DOHH2 (cell line): ENCODE data around the gene GAS7.

Experiments used
- H3F3A ChIP-seq: fragments of 200-600 bp; sonication (generic), shearing (Covaris generic); 2 replicates; pipeline ENCODE4 v1.6.0; 2016; ENCODE audit warnings: antibody characterized with exemption, mild to moderate bottlenecking; ENCODE audit not compliant: control insufficient read depth, insufficient read depth
- H3K27ac ChIP-seq: fragments of 200-600 bp; sonication (generic); 2 replicates; pipeline ENCODE4 v1.5.1; 2014; ENCODE audit warnings: low read depth, mild to moderate bottlenecking, low read length, moderate library complexity
- H3K27me3 ChIP-seq: fragments of 200-600 bp; sonication (generic); 2 replicates; pipeline ENCODE4 v1.6.1; 2014; ENCODE audit warnings: mild to moderate bottlenecking, low read length, mixed read lengths; ENCODE audit not compliant: control insufficient read depth
- H3K36me3 ChIP-seq: fragments of 200-600 bp; sonication (generic); 2 replicates; pipeline ENCODE4 v1.6.1; 2014; ENCODE audit warnings: mild to moderate bottlenecking, low read length, moderate library complexity, mixed read lengths; ENCODE audit not compliant: control insufficient read depth
- H3K4me1 ChIP-seq: fragments of 200-600 bp; sonication (generic); 2 replicates; pipeline ENCODE4 v1.6.1; 2014; ENCODE audit warnings: mild to moderate bottlenecking, low read length, mixed read lengths; ENCODE audit not compliant: control insufficient read depth
- H3K4me2 ChIP-seq: fragments of 200-600 bp; sonication (generic); 2 replicates; pipeline ENCODE4 v1.6.0; 2014; ENCODE audit warnings: mild to moderate bottlenecking, low read length, moderate library complexity
- H3K4me3 ChIP-seq: fragments of 200-600 bp; sonication (generic); 2 replicates; pipeline ENCODE4 v1.5.1; 2014; ENCODE audit warnings: mild to moderate bottlenecking, low read length, mixed read lengths
- H3K79me2 ChIP-seq: fragments of 200-600 bp; sonication (generic); 2 replicates; pipeline ENCODE4 v1.6.1; 2014; ENCODE audit warnings: mild to moderate bottlenecking, low read length, mixed read lengths; ENCODE audit not compliant: control insufficient read depth
- H3K9me2 ChIP-seq: fragments of 200-600 bp; sonication (generic); replicated peaks from 2 replicates; pipeline ENCODE4 v1.6.1; 2014; ENCODE audit warnings: mild to moderate bottlenecking, low read length, mixed read lengths; ENCODE audit not compliant: control insufficient read depth
- H3K9me3 ChIP-seq: fragments of 200-600 bp; sonication (generic); 2 replicates; pipeline ENCODE4 v1.6.1; 2014; ENCODE audit warnings: antibody characterized with exemption, low read length, mixed read lengths; ENCODE audit not compliant: control insufficient read depth, insufficient read depth
- H4K20me1 ChIP-seq: fragments of 200-600 bp; sonication (generic); 2 replicates; pipeline ENCODE4 v1.6.0; 2014; ENCODE audit warnings: low read depth, mild to moderate bottlenecking, antibody characterized with exemption, low read length, moderate library complexity; ENCODE audit not compliant: control insufficient read depth, insufficient read depth
- CTCF ChIP-seq: fragments of 200-600 bp; sonication (generic); IDR thresholded peaks from one replicate; pipeline ENCODE4 v1.5.1; 2014; ENCODE audit warnings: antibody characterized with exemption, mild to moderate bottlenecking, low read depth, low read length; ENCODE audit not compliant: poor library complexity, severe bottlenecking
- EZH2phosphoT487 ChIP-seq: fragments of 200-600 bp; sonication (generic); IDR thresholded peaks from 2 replicates; pipeline ENCODE4 v1.6.1; 2017; ENCODE audit warnings: borderline replicate concordance, mild to moderate bottlenecking, antibody characterized with exemption, low read length, moderate library complexity, mixed read lengths

GAS7 gene

GRCh38 chr17:10053782-10054540 lies 144.4 kb downstream of the GAS7 start:
- Histone ChIP-seq H3K27ac (no peak overlapping the region), H3K4me2 (no peak overlapping the region), H3K9me2 (no peaks in the 10 kb centered on the region), H3K4me1 (peaks cover 5% of the 10 kb centered on the region), H3K79me2 (no peaks in the 10 kb centered on the region), H4K20me1 (no peaks in the 10 kb centered on the region), H3K9me3 (no peaks in the 10 kb centered on the region; the same call in 1 of the 2 replicates), H3K36me3 (no peaks in the 10 kb centered on the region), H3K4me3 (no peak overlapping the region), H3K27me3 (no peaks in the 10 kb centered on the region), H3F3A (no peaks in the 10 kb centered on the region)
- no peak for TF ChIP-seq EZH2phosphoT487
- TF ChIP-seq CTCF: no peak

- no peaks in the 10 kb centered on the region for H3K36me3 ChIP-seq
- no peaks in the 10 kb centered on the region for H3K4me1 ChIP-seq
- no peak overlapping the region for H3K4me2 ChIP-seq
- no peak overlapping the region for H3K4me3 ChIP-seq
- no peaks in the 10 kb centered on the region for H3F3A ChIP-seq
- no peaks in the 10 kb centered on the region for H3K27me3 ChIP-seq
- no peaks in the 10 kb centered on the region for H3K9me2 ChIP-seq
- H3K9me3 ChIP-seq: no peaks in the 10 kb centered on the region
- H4K20me1 ChIP-seq: no peaks in the 10 kb centered on the region
- no peaks in the 10 kb centered on the region for H3K79me2 ChIP-seq
- TF ChIP-seq EZH2phosphoT487 (no peak), CTCF (no peak)
- no peak overlapping the region for H3K27ac ChIP-seq
These were observed 146.1 kb downstream of the GAS7 start for GRCh38 chr17:10052106-10052813.

GRCh38 chr17:10051112-10051511 lies 147.3 kb downstream of the GAS7 start:
- Histone ChIP-seq H4K20me1 (no peaks in the 10 kb centered on the region), H3K36me3 (no peaks in the 10 kb centered on the region), H3K9me2 (no peaks in the 10 kb centered on the region), H3K4me3 (no peak overlapping the region), H3F3A (no peaks in the 10 kb centered on the region), H3K4me1 (no peaks in the 10 kb centered on the region), H3K27ac (no peak overlapping the region), H3K9me3 (no peaks in the 10 kb centered on the region), H3K4me2 (no peak overlapping the region), H3K79me2 (no peaks in the 10 kb centered on the region), H3K27me3 (no peaks in the 10 kb centered on the region)
- TF ChIP-seq EZH2phosphoT487 (no peak), CTCF (no peak)
